HG02970 (cell line): Measurements from ENCODE around the gene VEZT.
"Not testable (repeated sequence)": the region's sequence is repeated elsewhere in the genome, so short reads cannot be mapped to it uniquely, and the experiment has no call there.

Experiments used
- ATAC-seq: cut with Tn5 transposase; IDR thresholded peaks from one replicate; pipeline ENCODE4 v1.9.1; 2021; ENCODE audit warnings: mild to moderate bottlenecking, moderate library complexity, moderate number of reproducible peaks; ENCODE audit not compliant: unreplicated experiment, low FRiP score

VEZT gene

DNA sequence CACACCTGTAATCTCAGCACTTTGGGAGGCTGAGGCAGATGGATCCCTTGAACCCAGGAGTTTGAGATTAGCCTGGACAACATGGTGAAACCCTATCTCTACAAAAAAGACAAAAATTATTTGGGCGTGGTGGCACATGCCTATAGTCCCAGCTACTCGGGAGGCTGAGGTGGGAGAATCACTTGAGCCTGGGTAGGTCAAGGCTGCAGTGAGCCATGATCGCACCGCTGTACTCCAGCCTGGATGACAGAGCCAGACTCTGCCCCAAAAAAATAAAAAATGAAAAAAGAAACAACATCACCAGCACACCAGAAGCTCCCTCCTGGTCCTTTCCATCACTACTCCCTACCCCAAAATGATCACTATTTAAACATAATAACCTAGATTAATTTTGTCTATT is 2.6 kb downstream of the VEZT start:
- no peak for ATAC-seq

DNA sequence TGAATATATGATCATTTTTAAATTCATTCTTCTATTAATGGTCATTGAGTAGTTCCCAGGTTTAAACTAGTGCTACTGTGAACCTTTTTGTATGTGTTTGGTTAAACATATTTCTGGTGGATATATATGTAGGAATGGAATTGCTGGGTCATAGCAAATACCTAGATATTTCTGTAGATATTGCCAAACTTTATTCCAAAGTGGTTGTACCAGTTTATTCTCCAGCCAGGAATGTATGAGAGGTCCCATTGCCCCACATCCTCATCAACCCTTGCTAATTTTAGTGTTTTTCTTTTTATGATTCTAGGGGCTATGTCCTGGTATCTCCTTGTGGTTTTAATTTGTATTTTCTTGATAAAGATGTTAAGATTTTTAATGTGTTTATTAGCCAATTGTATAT is 3.1 kb downstream of the VEZT start:
- ATAC-seq = no peak

DNA sequence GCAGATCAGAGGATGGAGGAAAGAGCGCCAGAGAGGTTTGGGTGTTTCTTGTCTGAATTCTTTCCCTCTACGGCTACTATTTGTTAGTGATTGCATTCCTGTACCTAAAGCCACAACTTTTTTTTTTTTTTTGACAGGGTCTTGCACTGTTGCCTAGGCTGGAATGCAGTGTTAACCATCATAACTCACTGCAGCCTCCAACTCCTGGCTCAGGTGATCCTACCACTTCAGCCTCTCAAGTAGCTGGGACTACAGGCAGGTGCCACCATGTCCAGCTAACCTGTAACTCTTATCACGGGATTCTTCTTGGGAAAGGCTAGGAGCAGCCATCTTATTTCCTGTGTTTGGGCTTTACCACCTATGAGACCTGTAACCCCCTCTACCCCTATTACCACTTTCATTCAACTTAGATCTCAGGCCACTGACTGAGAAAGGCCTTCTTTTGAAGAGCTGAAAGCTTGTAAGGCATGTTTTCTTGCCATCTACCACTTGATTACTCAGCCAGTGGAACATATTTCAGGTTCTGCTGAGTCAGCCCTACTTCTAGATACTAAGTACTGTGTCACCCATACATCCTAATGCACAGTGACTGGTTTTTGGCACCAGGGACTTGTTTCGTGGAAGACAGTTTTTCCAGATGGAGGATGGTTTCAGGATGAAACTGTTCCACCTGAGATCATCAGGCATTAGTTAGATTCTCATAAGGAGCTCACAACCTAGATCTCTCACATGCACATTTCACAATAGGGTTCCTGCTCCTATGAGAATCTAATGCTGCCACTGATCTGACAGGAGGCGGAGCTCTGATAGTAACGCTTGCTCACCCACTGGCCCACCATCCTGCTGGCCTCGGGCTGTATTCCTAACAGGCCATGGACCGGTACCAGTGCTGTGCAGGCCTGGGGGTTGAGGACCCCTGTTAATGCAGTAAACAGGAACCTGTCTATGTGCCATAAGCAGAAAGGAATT is 6.9 kb downstream of the VEZT start:
- no peak for ATAC-seq

DNA sequence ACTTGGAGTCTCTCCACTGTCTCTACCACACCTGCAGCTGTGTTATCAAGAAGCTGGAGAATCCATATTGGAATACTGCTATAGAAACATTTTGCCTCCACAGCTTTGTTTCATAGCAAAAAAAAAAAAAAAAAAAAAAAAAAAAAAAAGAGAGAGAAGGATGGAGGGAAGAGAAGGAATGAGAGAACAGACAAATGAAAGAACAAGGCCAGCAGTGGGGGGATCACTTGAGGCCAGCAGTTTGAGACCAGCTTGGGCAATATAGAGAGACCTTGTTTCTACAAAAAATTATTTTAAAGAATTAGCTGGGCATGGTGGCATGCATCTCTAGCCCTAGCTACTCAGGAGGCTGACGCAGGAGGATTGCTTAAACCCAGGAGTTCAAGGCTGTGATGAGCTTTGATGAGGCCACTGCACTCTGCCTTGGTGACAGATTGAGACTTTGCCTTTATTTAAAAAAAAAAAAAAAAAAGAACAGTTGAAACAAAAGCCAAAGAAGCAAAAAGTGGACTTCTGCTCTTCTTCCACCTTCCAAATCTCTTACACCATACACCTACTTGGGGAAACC is 8.1 kb downstream of the VEZT start:
- no peak for ATAC-seq

DNA sequence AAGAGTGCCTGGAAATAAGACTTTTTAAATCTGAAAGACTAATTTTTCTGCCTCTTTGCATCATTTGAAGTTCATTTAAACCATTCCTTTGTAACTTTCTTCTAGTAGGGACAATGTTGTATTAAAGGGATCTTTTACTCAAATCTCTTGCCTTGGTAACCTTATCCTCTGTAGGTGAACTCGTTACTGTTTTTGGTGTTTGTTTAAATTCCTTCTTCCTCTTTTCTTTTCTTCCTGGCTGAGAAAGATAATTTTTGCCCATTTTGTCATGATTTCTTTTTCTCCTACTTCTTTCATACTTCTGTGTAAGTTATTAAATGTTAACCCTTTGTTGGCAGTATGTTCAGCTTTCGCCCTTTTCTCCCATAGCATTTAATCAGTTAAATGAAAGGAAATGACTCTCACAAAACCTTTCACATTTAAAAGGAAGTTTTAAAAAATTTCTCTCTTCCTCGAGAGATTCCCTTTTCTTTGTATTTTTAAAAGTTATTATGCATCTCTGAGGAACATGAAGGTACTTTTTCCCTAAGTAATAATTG is 10.3 kb downstream of the VEZT start:
- ATAC-seq = no peak

DNA sequence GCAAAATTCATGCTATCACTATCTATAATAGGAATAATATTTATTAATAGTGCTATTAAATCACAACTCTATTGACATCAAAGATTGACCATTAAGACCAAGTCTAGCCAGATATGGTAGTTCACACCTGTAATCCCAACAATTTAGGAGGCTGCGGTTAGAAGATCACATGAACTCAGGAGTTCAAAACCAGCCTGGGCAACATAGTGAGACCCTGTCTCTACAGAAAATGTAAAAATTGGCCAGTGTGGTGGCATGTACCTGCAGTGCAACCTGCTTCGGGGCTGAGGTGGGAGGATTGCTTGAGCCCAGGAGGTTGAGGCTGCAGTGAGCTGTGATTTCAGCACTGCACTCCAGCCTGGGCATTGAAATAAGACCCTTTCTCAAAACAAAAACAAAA is 11.0 kb downstream of the VEZT start:
- ATAC-seq = no peak

DNA sequence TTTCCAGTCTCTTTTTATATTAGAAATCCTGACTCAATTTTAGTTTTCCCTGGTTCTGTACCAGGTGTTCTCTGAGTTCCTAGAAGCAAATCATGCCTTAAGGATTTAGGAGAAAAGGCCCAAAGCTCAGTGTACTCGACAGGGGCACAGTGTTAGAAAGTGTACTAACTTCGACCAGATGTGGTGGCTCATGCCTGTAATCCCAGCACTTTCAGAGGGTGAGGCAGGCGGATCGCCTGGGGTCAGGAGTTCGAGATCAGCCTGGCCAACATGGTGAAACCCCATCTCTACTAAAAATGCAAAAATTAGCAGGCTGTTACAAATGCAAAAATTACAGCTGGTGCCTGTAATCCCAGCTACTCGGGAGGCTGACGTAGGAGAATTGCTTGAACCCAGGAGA is 12.0 kb downstream of the VEZT start:
- no peak for ATAC-seq

DNA sequence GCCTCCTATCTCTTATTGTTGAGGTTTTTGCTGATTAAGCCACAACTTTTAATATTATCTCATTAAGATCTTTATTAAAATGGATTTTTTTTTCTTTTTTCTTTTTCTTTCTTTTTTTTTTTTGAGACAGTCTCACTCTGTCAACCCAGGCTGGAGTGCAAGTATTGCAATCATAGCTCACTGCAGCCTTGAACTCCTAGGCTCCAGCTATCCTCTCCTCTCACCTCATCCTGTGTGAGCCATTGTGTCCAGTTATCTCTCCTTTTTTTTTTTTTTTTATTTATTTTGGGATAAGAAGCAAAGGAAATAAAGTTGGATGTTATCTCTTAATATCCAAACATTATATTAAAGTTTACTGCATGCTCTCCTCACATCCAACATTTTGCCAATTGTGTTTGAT is 12.7 kb downstream of the VEZT start:
- no peak for ATAC-seq

DNA sequence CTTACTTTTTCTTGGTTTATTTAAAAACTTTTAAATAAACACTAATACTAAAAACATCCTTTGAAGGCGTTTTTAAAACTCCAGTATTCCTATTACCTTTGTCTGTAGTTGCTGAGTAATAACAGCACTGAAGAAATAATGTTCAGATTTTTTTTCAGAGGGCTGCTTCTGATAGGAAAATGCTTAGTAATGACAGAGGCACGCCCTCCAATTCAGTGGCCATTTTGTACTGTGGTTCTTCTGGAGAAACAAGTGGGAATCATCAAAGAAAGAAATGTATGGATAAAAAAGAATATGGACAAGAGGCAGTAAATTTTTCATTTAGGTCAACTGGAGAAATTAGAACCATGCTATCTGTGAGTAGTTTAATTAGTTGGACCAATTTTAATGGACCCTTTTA is 13.6 kb downstream of the VEZT start:
- no peak for ATAC-seq

DNA sequence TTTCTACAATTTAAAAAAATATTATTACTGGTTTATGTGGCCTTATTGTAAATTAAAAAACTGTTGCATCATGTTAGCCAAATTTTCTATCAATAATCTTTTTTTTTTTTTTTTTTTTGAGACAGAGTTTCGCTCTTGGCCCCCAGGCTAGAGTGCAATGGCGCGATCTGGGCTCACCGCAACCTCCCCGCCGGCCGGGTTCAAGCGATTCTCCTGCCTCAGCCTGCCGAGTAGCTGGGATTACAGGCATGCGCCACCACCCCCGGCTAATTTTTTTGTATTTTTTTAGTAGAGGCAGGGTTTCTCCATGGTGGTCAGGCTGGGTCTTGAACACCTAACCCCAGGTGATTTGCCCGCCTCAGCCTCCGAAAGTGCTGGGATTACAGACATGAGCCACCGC is 16.6 kb downstream of the VEZT start:
- ATAC-seq = not testable (repeated sequence)

DNA sequence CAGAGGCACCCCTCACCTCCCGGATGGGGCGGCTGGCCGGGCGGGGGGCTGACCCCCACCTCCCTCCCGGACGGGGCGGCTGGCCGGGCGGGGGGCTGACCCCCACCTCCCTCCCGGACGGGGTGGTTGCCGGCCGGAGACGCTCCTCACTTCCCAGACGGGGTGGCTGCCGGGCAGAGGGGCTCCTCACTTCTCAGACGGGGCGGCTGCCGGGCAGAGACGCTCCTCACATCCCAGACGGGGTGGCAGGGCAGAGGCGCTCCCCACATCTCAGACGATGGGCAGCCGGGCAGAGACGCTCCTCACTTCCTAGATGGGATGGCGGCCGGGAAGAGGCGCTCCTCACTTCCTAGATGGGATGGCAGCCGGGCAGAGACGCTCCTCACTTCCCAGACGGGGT is 18.0 kb downstream of the VEZT start:
- ATAC-seq = not testable (repeated sequence)

DNA sequence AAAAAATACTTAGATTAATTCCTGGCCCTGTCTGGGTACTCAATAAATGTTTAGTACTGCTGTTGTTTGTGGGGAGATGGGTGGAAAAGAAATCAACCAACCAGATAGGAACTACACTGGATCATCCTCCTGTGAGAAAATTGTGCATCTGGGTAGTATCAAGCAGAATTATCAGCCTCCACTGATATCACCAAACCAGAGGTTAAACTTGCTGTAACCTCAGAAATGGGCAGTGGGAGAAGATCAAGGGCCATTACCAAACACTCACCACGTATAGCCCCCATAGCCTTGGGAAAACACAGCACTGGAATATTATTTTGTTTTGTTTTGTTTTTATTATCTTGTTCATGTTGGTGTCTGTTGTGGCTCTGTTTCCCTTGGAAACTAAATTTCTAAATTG is 19.7 kb downstream of the VEZT start:
- ATAC-seq = no peak

DNA sequence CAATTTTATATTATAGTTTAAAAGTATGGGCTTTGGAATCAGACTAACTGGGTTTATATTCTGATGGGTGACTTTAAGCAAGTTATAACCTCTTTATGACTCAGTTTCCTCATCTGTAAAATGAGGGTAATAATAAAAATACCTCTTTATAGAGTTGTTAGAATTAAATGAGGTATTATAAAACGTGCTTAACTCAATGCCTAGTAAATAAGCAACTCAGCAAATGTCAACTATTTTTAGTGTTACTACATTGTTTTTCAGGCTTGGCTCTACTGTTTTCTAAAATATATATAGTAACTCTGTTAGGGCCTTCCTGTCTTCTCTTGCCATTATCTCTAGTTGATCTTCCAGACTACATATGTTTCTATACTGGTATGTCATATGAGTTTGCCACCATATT is 20.5 kb downstream of the VEZT start:
- no peak for ATAC-seq

DNA sequence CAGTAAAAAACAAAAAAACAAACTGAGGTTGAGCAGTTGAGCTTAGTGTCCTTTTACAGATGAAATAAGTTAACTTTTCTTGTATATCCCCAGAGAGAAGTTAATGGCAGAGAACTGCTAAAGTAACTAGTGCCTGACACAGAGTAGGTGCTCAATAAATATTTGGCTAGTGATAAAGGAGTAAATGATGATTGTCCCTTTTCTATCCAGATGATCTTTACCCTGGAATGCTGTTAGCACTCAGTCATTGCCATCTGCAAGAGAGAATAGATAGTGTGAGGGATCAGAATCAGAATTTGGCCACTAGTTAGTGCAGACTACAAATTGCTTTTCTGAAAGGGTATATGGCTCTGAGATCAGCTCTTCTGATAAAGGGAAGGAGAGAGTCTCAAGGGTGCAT is 21.6 kb downstream of the VEZT start:
- ATAC-seq = no peak

DNA sequence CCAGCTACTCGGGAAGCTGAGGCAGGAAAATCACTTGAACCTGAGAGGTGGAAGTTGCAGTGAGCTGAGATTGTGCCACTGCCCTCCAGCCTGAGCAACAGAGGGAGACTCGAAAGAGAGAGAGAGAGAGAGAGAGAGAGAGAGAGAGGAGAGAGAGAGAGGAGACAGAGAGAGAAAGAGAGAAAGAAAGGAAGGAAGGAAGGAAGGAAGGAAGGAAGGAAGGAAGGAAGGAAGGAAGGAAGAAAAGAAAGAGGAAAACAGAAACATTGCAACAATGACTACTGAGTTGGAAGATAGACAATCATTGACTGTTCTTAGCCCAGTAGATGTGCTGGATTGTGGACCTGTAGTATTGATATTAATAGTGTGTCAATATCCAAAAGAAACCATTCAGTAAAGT is 22.2 kb downstream of the VEZT start:
- ATAC-seq = not testable (repeated sequence)

DNA sequence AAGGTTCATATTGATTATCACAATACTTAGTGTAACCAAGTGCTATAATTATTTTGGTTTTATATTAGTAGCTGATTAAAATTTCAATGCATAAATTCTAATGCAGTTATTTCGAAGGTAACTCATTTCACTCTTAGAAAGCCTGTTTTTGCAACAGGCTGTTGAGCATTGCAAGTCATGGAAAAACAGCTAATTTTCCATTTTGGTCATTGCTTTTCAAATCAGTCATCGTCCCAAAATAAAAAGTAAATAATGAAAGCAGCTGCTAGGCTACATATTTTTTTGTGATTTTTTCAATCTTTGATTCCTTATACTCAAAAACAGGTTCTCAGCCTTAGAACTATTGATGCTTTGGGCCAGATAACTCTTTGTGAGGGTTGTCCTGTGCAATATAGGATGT is 22.9 kb downstream of the VEZT start:
- no peak for ATAC-seq

DNA sequence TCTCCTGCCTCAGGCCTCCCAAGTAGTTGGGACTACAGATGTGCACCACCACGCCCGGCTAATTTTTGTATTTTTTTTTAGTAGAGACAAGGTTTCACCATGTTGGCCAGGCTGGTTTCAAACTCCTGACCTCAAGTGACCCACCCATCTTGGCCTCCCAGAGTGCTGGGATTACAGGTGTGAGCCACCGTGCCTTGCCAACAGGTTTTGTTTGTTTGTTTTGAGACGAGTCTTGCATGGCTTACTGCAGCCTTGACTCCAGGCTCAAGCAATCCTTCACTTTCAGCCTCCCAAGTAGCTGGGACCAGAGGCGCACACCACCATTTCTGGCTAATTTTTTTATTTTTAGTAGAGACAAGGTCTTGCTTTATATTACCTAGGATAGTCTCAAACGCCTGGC is 23.5 kb downstream of the VEZT start:
- ATAC-seq = not testable (repeated sequence)

DNA sequence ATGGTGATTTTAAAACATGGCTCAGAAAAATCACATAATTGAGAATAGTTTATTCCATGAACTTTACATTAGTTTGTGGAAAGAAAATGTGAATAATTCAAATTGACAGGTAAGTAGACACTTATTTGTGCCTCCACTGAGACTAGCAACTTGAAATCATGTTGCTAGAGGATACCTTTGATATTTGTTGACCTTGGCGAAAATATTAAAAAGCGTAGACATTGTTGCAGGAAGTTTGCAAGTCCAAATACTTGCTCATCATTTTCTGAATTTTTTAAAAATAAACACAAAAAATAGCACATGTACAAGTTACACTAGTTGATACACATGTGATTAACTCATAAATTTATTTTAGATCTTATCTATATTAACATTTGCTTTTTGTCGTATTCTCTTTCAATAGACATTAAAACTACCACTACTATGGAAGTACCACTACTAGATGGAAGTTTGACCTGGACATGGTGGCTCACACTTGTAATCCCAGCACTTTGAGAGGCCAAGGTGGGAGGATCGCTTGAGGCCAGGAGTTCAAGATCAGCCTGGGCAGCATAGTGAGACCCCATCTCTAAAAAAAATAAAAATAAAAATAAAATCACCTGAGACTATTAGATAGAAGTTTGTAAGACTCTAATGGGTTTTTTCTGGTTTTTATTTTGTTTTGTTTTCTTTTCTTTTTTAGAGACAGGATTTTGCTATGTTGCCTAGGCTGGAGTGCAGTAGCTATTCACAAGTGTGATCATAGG is 24.3 kb downstream of the VEZT start:
- ATAC-seq = no peak

DNA sequence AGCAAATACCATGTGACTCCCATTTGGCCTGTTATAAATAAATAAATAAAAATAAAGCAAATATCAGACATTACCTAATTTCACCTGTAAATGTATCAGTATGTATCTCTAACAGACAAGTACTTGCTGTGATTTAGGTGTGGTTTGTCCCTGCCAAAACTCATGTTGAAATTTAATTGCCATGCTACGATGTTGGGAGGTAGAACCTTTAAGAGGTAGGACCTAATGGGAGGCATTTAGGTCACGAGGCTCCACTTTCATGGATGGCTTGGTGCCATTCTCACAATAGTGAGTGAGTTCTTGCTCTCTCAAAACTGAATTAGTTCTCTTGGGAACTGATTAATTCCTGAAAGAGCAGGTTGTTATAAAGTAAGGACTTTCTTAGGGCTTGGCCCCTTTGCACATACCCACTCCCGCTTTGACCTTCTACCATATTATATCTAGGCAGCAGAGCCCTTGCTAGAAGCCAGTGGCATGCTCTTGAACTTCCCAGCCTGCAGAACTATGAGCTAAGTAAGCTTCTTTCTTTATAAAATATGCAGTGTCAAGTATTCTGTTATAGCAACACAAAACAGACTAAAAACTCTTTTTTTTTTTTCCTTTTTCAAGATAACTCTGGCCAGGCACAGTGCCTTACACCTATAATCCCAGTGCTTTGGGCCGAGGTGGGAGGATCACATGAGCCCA is 26.0 kb downstream of the VEZT start:
- no peak for ATAC-seq

DNA sequence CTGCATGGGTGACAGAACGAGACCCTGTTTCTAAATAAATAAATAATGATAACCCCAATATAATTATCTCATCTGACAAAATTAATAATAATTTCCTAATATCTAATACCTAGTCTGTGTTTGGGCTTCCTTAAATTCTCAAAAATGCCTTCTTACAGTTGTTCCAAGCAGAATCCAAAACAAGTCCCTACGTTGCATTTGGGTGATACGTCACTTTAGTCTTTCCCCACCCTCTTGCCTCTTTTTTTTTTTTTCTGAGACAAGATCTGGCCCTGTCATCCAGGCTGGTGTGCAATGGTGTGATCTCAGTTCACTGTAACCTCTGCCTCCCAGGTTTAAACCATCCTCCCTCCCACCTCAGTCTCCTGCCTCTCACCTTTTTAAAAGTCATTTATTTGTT is 26.7 kb downstream of the VEZT start:
- no peak for ATAC-seq

DNA sequence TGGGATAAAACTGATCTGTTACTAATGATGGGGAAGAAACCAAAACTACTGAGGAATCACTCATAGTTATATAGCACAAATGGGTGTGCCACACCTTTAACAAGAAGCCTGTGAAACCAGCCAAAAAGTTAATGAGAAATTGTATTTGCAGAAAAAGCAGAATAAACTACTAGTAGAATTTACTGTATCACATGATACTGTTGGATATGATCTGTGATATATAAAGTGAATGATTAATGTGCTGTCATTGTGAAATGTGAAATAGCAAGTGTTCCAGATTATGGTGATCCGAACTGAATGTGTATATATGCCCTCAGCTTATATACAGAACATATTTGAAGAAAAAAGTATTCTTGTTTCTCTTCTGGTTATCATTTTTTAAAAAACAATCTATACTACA is 30.5 kb downstream of the VEZT start:
- no peak for ATAC-seq
